HG03378 (cell line): Measurements from ENCODE around the gene ACO1.
A peak's percentile ranks its signal among the peaks of the same experiment; 100 is the strongest.
"Not testable (repeated sequence)": the region's sequence is repeated elsewhere in the genome, so short reads cannot be mapped to it uniquely, and the experiment has no call there.

Experiments
- ATAC-seq: cut with Tn5 transposase; IDR thresholded peaks from one replicate; pipeline ENCODE4 v1.9.1; 2021; ENCODE audit warnings: mild to moderate bottlenecking, moderate library complexity; ENCODE audit not compliant: unreplicated experiment

Gene ACO1

GRCh38 chr9:32384364-32385151 lies at the start of gene ACO1:
Gene ACO1 (plus strand): TSS chr9:32384643. CDS start chr9:32405507, 20,864 bp downstream.
- peak; percentile 88 for ATAC-seq

GRCh38 chr9:32334916-32335895 lies 49.2 kb upstream of the ACO1 start:
- ATAC-seq = no peak

GRCh38 chr9:32339424-32339823 lies 45.0 kb upstream of the ACO1 start:
- peak; percentile 82 for ATAC-seq

GRCh38 chr9:32340361-32340760 lies 44.1 kb upstream of the ACO1 start:
- ATAC-seq = no peak

- ATAC-seq = peak; percentile 40
Observed at GRCh38 chr9:32344551-32345182, 39.8 kb upstream of the ACO1 start.

GRCh38 chr9:32345243-32345642 lies 39.2 kb upstream of the ACO1 start:
- no peak for ATAC-seq

GRCh38 chr9:32347571-32347970 lies 36.9 kb upstream of the ACO1 start:
- ATAC-seq = no peak

- no peak for ATAC-seq
Observed at GRCh38 chr9:32348106-32348695, 36.2 kb upstream of the ACO1 start.

GRCh38 chr9:32349013-32349412 lies 35.4 kb upstream of the ACO1 start:
- no peak for ATAC-seq

GRCh38 chr9:32350682-32351081 lies 33.8 kb upstream of the ACO1 start:
- ATAC-seq = no peak

GRCh38 chr9:32351845-32352244 lies 32.6 kb upstream of the ACO1 start:
- ATAC-seq = no peak

GRCh38 chr9:32353476-32353875 lies 31.0 kb upstream of the ACO1 start:
- not testable (repeated sequence) for ATAC-seq

- no peak for ATAC-seq
Observed at GRCh38 chr9:32359452-32359851, 25.0 kb upstream of the ACO1 start.

GRCh38 chr9:32360983-32361673 lies 23.3 kb upstream of the ACO1 start:
- ATAC-seq = no peak

- ATAC-seq = no peak
Observed at GRCh38 chr9:32371279-32371678, 13.2 kb upstream of the ACO1 start.

- ATAC-seq = no peak
Observed at GRCh38 chr9:32371679-32372078, 12.8 kb upstream of the ACO1 start.

GRCh38 chr9:32376285-32376684 lies 8.2 kb upstream of the ACO1 start:
- ATAC-seq = no peak

GRCh38 chr9:32378496-32378895 lies 5.9 kb upstream of the ACO1 start:
- peak; percentile 87 for ATAC-seq

GRCh38 chr9:32378993-32379729 lies 5.3 kb upstream of the ACO1 start:
- ATAC-seq = peak; percentile 86

GRCh38 chr9:32380944-32381343 lies 3.5 kb upstream of the ACO1 start:
- no peak for ATAC-seq
